HG02885 (cell line): ENCODE results near the gene COL4A2.
"Not testable (repeated sequence)": the region's sequence is repeated elsewhere in the genome, so short reads cannot be mapped to it uniquely, and the experiment has no call there.

Experiments used
- ATAC-seq: cut with Tn5 transposase; IDR thresholded peaks from one replicate; pipeline ENCODE4 v1.9.1; 2021; ENCODE audit warnings: mild to moderate bottlenecking; ENCODE audit not compliant: unreplicated experiment, poor library complexity

Gene COL4A2

GRCh38 chr13:110480161-110480560, 173.1 kb downstream of the COL4A2 start:
- ATAC-seq = no peak

GRCh38 chr13:110483386-110483968, 176.4 kb downstream of the COL4A2 start:
- ATAC-seq = no peak

GRCh38 chr13:110484290-110485048, 177.4 kb downstream of the COL4A2 start:
- no peak for ATAC-seq

GRCh38 chr13:110485604-110486003, 178.5 kb downstream of the COL4A2 start:
- ATAC-seq = no peak

GRCh38 chr13:110486061-110486715, 179.1 kb downstream of the COL4A2 start:
- no peak for ATAC-seq

GRCh38 chr13:110486880-110487279, 179.8 kb downstream of the COL4A2 start:
- ATAC-seq = not testable (repeated sequence)

GRCh38 chr13:110490009-110490770, 183.1 kb downstream of the COL4A2 start:
- ATAC-seq = no peak

GRCh38 chr13:110491869-110492678, 185.0 kb downstream of the COL4A2 start:
- ATAC-seq = no peak

- ATAC-seq = no peak
Observed at GRCh38 chr13:110492679-110493593, 185.9 kb downstream of the COL4A2 start.

- no peak for ATAC-seq
Observed at GRCh38 chr13:110493613-110494012, 186.5 kb downstream of the COL4A2 start.

GRCh38 chr13:110495376-110495775, 188.3 kb downstream of the COL4A2 start:
- no peak for ATAC-seq

GRCh38 chr13:110495881-110496280, 188.8 kb downstream of the COL4A2 start:
- no peak for ATAC-seq

GRCh38 chr13:110496281-110496680, 189.2 kb downstream of the COL4A2 start:
- no peak for ATAC-seq

GRCh38 chr13:110497003-110497402, 189.9 kb downstream of the COL4A2 start:
- no peak for ATAC-seq

GRCh38 chr13:110497896-110498295, 190.8 kb downstream of the COL4A2 start:
- ATAC-seq = not testable (repeated sequence)

- ATAC-seq = no peak
Observed at GRCh38 chr13:110498327-110498726, 191.2 kb downstream of the COL4A2 start.

- ATAC-seq = no peak
Observed at GRCh38 chr13:110498765-110499164, 191.7 kb downstream of the COL4A2 start.

GRCh38 chr13:110499621-110500281, 192.7 kb downstream of the COL4A2 start:
- ATAC-seq = no peak
